Esophagus muscularis mucosa (tissue), 3 donors: Measurements from ENCODE around the gene ARID2.

Experiments used
- POLR2A ChIP-seq: fragments of 450-650 bp; IDR thresholded peaks from one replicate; pipeline ENCODE4 v1.6.1; 2017; ENCODE audit warnings: antibody characterized with exemption, moderate library complexity, mild to moderate bottlenecking, low read depth
- TF ChIP-seq, protein P1 (sequence below), 3 experiments: fragments of 200-600 bp in 2 of 3; fragments of 450-650 bp in 1 of 3; sonication (generic) in 2 of 3; IDR thresholded peaks; one replicate each; pipeline ENCODE4 v1.5.1; 2017 to 2019; ENCODE audit warnings: antibody characterized with exemption in 3 of 3, mild to moderate bottlenecking in 2 of 3, moderate library complexity in 1 of 3

DNA sequence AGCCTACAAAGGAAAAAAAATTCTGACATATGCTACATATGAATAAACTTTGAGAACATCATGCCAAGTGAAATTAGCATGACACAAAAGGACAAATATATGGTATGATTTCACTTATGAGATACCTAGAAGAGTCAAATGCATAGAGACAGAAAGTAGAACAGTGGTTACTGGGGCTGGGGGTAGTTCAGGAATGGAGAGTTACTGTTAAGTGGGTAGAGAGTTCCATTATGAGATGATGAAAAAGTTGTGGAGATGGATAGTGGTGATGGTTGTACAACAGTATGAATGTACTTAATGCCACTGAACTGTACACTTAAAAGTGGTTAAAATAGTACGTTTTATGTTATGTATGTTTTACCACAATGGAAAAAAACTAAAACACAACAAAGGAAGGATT, 168.6 kb downstream of the ARID2 start:
- TF ChIP-seq, protein P1, sequence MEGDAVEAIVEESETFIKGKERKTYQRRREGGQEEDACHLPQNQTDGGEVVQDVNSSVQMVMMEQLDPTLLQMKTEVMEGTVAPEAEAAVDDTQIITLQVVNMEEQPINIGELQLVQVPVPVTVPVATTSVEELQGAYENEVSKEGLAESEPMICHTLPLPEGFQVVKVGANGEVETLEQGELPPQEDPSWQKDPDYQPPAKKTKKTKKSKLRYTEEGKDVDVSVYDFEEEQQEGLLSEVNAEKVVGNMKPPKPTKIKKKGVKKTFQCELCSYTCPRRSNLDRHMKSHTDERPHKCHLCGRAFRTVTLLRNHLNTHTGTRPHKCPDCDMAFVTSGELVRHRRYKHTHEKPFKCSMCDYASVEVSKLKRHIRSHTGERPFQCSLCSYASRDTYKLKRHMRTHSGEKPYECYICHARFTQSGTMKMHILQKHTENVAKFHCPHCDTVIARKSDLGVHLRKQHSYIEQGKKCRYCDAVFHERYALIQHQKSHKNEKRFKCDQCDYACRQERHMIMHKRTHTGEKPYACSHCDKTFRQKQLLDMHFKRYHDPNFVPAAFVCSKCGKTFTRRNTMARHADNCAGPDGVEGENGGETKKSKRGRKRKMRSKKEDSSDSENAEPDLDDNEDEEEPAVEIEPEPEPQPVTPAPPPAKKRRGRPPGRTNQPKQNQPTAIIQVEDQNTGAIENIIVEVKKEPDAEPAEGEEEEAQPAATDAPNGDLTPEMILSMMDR (IDR thresholded peaks at IDR 0.05), result no peak
- no peak for TF ChIP-seq POLR2A
